Duodenal mucosa (tissue), 2 donors: ENCODE results near the gene ZDHHC14.

ENCODE experiments used
- H3K27ac ChIP-seq: one replicate; pipeline ENCODE4 v1.7.0; 2013; ENCODE audit warnings: low read depth, low read length
- H3K27me3 ChIP-seq, 2 donors: one replicate each; pipeline ENCODE4 v1.7.0; 2013; ENCODE audit warnings: low read length in 2 of 2, control low read depth in 1 of 2; ENCODE audit not compliant: insufficient read depth in 2 of 2, control insufficient read depth in 1 of 2
- H3K36me3 ChIP-seq, 2 donors: one replicate each; pipeline ENCODE4 v1.7.0; 2013; ENCODE audit warnings: low read length in 2 of 2, control low read depth in 1 of 2; ENCODE audit not compliant: insufficient read depth in 2 of 2, control insufficient read depth in 1 of 2
- H3K4me1 ChIP-seq, 2 donors: one replicate each; pipeline ENCODE4 v1.7.0; 2013; ENCODE audit warnings: low read length in 2 of 2, control low read depth in 1 of 2; ENCODE audit not compliant: insufficient read depth in 2 of 2, control insufficient read depth in 1 of 2
- H3K4me3 ChIP-seq, 2 donors: one replicate each; pipeline ENCODE4 v1.7.0; 2013; ENCODE audit warnings: low read length in 2 of 2, low read depth in 1 of 2
- H3K9ac ChIP-seq, 2 donors: one replicate each; pipeline ENCODE4 v1.7.0; 2013; ENCODE audit warnings: low read length in 2 of 2, low read depth in 1 of 2
- H3K9me3 ChIP-seq, 2 donors: one replicate each; pipeline ENCODE4 v1.7.0; 2013; ENCODE audit warnings: low read length in 2 of 2, control low read depth in 1 of 2; ENCODE audit not compliant: control insufficient read depth in 1 of 2

The ZDHHC14 gene

DNA sequence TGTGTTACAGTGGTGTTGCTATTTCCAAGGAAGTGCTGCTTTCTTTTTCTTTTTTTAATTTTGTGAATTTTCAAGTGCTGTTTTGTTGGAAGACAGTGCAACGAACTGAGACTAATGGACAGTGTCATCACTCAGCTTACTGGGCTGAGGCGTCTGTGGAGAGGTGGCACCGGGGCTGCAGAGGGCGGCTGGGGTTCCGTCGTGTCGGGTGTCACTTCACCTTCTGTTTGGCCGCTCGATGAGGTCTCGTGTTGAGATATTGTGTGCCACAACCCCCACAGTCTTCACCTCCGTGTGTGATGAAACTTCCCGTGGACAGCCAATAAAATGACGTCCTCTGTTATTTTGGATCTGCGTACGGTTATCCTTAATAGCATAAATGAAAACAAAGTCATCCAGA, 292.6 kb downstream of the ZDHHC14 start:
- H3K4me1 ChIP-seq, result peaks cover 0 to 6% of the 10 kb centered on the region in 2 donors
- no peaks in the 10 kb centered on the region for H3K9me3 ChIP-seq
- H3K4me3 ChIP-seq, result no peak overlapping the region
- H3K36me3 ChIP-seq, result peaks cover 0 to 14% of the 10 kb centered on the region in 2 donors
- H3K9ac ChIP-seq, result no peak overlapping the region
- H3K27me3 ChIP-seq, result no peaks in the 10 kb centered on the region
- H3K27ac ChIP-seq, result no peak overlapping the region

DNA sequence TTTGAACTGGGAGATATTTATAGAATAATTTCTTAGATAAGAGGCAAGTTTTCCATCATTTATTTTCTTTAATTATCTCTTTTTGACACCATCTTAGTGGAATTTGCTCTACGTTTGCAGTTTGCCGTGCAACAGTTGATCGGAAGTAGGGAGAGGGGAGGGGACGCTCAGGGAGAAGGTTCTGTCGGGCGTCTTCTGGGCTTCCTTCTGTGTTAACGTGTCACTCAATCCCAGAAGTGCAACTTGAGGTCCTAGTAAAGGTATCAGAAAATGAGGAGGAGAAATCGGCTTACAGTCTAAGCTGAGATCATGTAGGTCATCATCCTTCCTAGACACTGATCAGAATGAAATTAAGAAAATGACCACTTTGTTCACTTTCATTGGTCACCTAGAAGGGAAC, 293.1 kb downstream of the ZDHHC14 start:
- H3K9me3 ChIP-seq, result no peaks in the 10 kb centered on the region
- no peaks in the 10 kb centered on the region for H3K27me3 ChIP-seq
- H3K4me3 ChIP-seq, result no peak overlapping the region
- H3K36me3 ChIP-seq, result peaks cover 0 to 14% of the 10 kb centered on the region in 2 donors
- no peak overlapping the region for H3K9ac ChIP-seq
- H3K4me1 ChIP-seq, result peaks cover 0 to 6% of the 10 kb centered on the region in 2 donors
- no peak overlapping the region for H3K27ac ChIP-seq

DNA sequence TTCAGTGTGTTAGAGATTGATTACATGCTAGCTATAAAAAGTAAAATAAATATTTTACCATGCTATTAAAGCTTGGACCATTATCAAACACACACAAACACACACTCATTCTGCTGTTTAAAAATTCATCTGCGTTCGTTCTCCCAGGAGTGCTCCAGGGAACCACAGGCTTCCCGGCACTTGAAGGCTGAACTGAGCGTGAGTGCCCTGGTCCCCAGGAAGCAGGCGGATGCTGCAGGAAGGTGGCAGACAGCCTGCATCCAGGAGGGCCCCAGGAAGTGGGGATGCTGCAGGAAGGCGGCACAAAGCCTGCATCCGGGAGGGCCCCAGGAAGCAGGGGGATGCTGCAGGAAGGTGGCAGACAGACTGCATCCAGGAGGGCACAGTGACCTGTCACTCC, 294.8 kb downstream of the ZDHHC14 start:
- Histone ChIP-seq H3K27ac (no peak overlapping the region), H3K27me3 (no peaks in the 10 kb centered on the region), H3K9ac (no peak overlapping the region), H3K4me1 (no peaks in the 10 kb centered on the region), H3K4me3 (no peak overlapping the region), H3K9me3 (no peaks in the 10 kb centered on the region), H3K36me3 (peaks cover 0 to 14% of the 10 kb centered on the region in 2 donors)

DNA sequence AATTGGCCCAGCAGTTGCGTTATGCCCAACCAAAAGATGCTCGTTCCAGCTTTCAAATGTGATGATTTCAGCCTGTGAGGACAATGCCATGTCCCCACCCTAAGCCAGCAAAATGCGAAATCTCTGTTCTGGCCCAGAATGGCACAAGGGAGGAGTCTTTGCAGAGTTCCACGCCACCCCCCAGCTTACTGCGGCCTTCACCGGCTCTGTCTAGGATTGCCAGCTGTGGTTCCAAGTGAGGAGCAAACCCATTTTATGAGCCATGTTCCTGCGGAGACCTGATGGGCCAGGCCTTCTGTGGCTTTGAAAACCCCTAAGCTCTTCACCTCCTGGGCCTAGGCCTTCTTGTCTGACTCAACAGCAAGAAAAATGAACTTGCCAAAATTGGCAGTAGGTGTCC, 295.3 kb downstream of the ZDHHC14 start:
- Histone ChIP-seq H3K27me3 (no peaks in the 10 kb centered on the region), H3K4me1 (no peaks in the 10 kb centered on the region), H3K27ac (no peak overlapping the region), H3K36me3 (peaks cover 0 to 14% of the 10 kb centered on the region in 2 donors), H3K9ac (no peak overlapping the region), H3K4me3 (no peak overlapping the region), H3K9me3 (no peaks in the 10 kb centered on the region)

DNA sequence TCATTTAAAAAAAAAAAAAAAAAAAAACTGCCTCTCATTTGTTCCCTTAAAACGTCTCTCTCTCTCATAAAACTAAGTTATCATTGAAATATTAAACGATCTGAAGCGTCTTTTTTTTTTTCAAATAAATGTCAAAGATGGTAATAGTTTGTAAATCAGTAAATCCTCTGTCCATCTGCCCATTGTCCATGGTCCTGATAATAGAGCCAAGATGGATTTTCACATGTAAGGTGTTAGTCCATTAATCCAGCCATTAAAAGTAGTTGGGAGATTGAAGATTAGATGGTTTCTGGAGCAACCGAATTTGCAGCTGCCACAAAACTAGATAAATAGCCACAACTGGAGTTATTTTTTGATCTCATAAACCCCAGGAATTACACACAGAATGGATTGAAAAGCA, 296.2 kb downstream of the ZDHHC14 start:
- Histone ChIP-seq H3K27me3 (no peaks in the 10 kb centered on the region), H3K9ac (no peak overlapping the region), H3K4me1 (no peaks in the 10 kb centered on the region), H3K27ac (no peak overlapping the region), H3K4me3 (no peak overlapping the region), H3K36me3 (peaks cover 0 to 14% of the 10 kb centered on the region in 2 donors), H3K9me3 (no peaks in the 10 kb centered on the region)

DNA sequence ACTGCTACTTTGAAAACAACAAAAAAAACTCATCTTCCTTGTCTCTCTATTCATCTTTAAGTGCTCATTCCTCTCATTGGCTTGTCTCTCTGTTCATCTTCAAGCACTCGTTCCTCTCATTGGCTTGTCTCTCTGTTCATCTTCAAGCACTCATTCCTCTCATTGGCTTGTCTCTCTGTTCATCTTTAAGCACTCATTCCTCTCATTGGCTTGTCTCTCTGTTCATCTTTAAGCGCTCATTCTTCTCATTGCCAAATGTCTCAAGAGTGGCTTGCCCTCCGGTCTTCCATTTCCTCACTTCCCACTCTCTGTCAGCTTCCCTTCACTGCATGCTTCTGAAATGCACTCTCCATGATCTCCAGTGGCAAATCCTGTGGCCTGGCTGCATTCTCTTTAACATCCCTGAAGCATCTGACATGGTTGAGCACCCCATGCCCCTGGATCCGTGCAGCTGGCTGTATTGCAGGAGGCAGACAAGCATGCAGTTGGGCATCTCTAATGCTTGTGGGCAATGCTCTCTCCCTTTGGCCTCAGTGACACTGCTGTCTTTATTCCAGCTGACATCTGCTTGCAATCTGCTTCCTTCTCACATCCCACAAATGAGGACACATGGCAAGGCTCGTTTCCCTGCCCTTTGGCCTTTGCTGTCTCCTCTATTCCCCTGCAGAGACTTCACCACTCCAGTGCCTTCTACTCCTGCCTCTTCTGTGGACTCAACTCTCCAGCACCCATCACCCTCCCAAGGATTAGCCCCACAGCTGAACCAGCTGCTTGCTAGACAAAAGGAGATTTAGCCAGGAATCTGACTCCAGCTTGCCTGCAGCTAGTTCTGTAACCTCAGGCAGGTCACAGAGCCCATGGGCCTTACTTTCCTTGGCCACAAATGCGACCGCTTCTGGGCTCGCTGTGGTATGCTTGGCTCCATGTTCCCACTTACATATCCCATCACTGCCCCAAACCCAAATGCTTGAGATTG, 298.9 kb downstream of the ZDHHC14 start:
- Histone ChIP-seq H3K36me3 (peaks cover 0 to 8% of the 10 kb centered on the region in 2 donors), H3K9ac (no peak overlapping the region), H3K27ac (no peak overlapping the region), H3K9me3 (no peaks in the 10 kb centered on the region), H3K27me3 (no peaks in the 10 kb centered on the region), H3K4me3 (no peak overlapping the region), H3K4me1 (no peaks in the 10 kb centered on the region)

DNA sequence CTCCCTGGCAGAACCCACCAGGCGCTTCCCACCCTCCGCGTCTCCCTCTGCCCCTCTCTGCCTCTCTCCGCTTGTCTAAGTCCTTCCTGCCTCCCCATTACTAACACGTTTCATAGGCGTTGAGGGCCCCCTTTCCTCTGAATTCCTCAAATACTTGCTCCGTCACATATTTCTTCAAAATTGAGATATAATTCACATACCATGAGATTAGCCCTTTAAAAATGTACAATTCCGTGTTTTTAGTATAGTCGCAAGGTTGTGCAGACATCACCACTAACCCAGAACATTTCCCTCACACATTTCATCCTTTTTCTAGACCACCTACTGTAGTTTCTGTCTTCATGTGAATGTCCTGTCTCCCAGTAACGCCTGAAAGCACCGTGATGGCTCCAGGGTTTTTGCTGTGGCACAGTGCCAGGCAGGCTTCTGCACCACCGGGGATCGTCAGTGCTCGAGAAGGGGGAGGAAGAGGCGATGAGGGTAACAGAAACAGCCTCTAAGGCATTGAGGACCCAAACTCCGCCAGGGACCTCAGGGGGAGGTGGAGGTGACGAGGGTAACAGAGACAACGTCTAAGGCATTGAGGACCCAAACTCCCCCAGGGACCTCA, 300.2 kb downstream of the ZDHHC14 start:
- Histone ChIP-seq H3K4me3 (no peak overlapping the region), H3K36me3 (peaks cover 0 to 5% of the 10 kb centered on the region in 2 donors), H3K4me1 (no peaks in the 10 kb centered on the region), H3K9me3 (no peaks in the 10 kb centered on the region), H3K9ac (no peak overlapping the region), H3K27ac (no peak overlapping the region), H3K27me3 (no peaks in the 10 kb centered on the region)

DNA sequence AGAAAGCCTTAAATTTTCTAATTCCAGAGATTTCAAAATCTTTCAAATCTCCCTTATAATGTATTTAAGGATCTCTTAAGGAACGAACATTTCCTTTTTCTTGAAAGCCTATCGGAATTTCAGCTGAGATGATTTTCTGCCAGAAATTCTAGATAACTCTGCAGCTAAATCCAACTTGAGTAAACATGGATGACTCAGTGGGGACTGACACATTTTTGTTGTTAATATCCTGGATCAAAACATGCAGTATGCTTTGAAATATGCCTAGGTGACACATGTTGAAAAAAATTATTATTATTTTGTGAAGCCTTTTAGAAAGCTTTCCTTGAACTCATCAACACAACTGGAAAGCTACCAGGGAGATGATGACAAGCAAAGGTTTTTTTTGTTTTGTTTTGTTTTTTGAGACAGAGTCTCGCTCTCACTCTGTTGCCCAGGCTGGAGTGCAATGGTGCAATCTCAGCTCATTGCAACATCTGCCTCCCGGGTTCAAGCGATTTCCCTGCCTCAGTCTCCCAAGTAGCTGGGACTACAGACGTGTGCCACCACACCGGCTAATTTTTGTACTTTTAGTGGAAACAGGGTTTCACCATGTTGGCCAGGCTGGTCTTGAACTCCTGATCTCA, 302.0 kb downstream of the ZDHHC14 start:
- Histone ChIP-seq H3K4me3 (no peak overlapping the region), H3K4me1 (no peaks in the 10 kb centered on the region), H3K27ac (no peak overlapping the region), H3K27me3 (no peaks in the 10 kb centered on the region), H3K9ac (no peak overlapping the region), H3K36me3 (no peaks in the 10 kb centered on the region), H3K9me3 (no peaks in the 10 kb centered on the region)

DNA sequence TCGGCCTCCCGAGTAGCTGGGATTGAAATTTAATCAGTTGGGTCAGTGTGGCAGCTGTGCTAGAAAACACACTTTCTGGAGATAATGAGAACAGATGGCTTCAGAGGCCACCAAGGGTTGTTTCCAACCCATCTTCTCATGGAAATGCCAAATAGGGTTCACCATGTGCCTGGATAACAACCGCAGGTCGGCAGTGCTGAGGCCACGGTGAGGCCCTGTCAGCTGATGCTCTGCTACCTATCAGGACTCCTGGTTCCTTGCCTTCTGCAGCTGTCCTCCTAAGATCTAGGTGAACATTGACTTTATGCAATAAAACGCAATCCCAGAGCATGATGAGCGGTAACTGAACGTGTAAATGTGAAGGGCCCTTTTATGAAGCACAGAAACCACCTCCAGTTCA, 302.7 kb downstream of the ZDHHC14 start:
- no peaks in the 10 kb centered on the region for H3K9me3 ChIP-seq
- no peak overlapping the region for H3K27ac ChIP-seq
- peaks cover 2 to 3% of the 10 kb centered on the region in 2 donors for H3K4me1 ChIP-seq
- no peaks in the 10 kb centered on the region for H3K36me3 ChIP-seq
- H3K4me3 ChIP-seq, result no peak overlapping the region
- no peak overlapping the region for H3K9ac ChIP-seq
- H3K27me3 ChIP-seq, result no peaks in the 10 kb centered on the region
